Right ventricle myocardium superior (tissue), 1 donor: ENCODE data around the gene VARS1. TPM values are rescaled to one million over a fixed set of nuclear protein-coding genes. Genes with fewer than 3 reads are reported as not detected.
"Not testable (repeated sequence)": the region's sequence is repeated elsewhere in the genome, so short reads cannot be mapped to it uniquely, and the experiment has no call there.

Experiments used
- ATAC-seq: fragments of 200-7000 bp; cut with Tn5 transposase; one replicate; pipeline ENCODE4 v1.9.1; 2020; ENCODE audit warnings: mild to moderate bottlenecking; ENCODE audit not compliant: poor library complexity
- DNase-seq: peaks from one replicate; pipeline ENCODE4 v3.0.0-alpha.2; 2020
- intact Hi-C: fragments of 100-400 bp; cut with DNase I; formaldehyde crosslinking; loops from one replicate; pipeline ENCODE4 v1.11.2; 2022
- long read RNA-seq: library from polyadenylated mRNA; unstranded; transcript quantifications from one replicate; pipeline ENCODE4 v2.0.0, GENCODE V29; 2021
- total RNA-seq: library from RNA; stranded (reverse); fragmentation: NEBNext Ultra II Directional; extraction: Animal tissue kit (Norgen Biotek cat#: 25700); gene quantifications from one replicate; pipeline ENCODE4 v1.2.1, GENCODE V29; 2021
- donor health status: DM: no; HTN: yes; CAD: no; lungs with severe emphysema.

The VARS1 gene
- 22.1 TPM for total RNA-seq
- long read RNA-seq, full-length matches to known transcripts = 17 of 91 reads
- long read RNA-seq, partial matches to known transcripts = 61 of 91 reads
- long read RNA-seq, other reads (novel, unspliced or antisense) = 13 of 91 reads

- ATAC-seq = peak; percentile 96
- intact Hi-C loops = no loop called here
- peak; percentile 96 for DNase-seq
Measured at GRCh38 chr6:31795616-31796298, at the start of gene VARS1. VARS1 (minus strand) TSS chr6:31795752; CDS start chr6:31795217, 535 bp downstream.

GRCh38 chr6:31844507-31844906 lies 49.0 kb upstream of the VARS1 start:
- DNase-seq (no peak), ATAC-seq (no peak)
- intact Hi-C loops = no loop called here

GRCh38 chr6:31842053-31842452 lies 46.5 kb upstream of the VARS1 start:
- DNase-seq (no peak), ATAC-seq (no peak)
- intact Hi-C loops = no loop called here

GRCh38 chr6:31839779-31840126 lies 44.2 kb upstream of the VARS1 start:
- ATAC-seq, DNase-seq: not testable (repeated sequence)
- intact Hi-C loops = loop anchor here (10.0 kb wide), 1 partner anchor 105 kb away; the partner anchor contains the start of gene CLIC1

DNA sequence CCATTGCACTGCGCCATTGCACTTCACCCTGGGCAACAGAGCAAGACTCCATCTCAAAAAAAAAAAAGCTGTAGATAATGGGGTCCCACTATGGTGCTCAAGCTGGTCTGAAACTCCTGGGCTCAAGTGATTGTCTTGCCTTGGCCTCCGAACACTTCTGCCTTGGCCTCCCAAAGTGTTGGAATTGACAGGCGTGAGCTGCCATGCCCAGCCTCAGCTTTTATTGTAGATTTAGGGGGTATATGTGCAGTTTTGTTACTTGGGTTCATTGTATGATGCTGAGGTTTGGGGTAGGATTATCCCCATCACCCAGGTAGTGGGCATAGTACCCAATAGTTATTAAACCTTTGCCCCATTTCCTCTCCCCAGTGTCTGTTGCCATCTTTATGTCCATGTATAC lies 43.4 kb upstream of the VARS1 start:
- ATAC-seq (no peak), DNase-seq (no peak)
- intact Hi-C loops = loop anchor here (10.0 kb wide), 1 partner anchor 104 kb away; the partner anchor contains the start of gene CLIC1

DNA sequence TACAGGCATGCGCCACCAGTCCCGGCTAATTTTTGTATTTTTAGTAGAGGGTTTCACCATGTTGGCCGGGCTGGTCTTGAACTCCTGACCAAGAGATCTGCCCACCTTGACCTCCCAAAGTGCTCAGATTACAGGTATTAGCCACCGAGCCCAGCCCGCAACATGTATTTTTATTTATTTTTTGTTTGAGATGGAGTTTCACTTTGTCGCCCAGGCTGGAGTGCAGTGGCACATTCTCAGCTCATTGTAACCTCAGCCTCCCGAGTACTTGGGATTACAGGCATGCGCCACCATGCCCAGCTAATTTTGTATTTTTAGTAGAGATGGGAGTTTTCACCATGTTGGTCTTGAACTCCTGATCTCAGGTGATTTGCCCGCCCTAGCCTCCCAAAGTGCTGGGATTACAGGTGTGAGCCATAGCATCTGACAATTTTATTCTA lies 42.6 kb upstream of the VARS1 start:
- not testable (repeated sequence) for ATAC-seq, DNase-seq
- intact Hi-C loops = loop anchor here (10.0 kb wide), 1 partner anchor 103 kb away; the partner anchor contains the start of gene CLIC1

GRCh38 chr6:31837369-31838113 lies 42.0 kb upstream of the VARS1 start:
- ATAC-seq = no peak
- no peak for DNase-seq
- intact Hi-C loops = loop anchor here (10.0 kb wide), 1 partner anchor 103 kb away; the partner anchor contains the start of gene CLIC1

DNA sequence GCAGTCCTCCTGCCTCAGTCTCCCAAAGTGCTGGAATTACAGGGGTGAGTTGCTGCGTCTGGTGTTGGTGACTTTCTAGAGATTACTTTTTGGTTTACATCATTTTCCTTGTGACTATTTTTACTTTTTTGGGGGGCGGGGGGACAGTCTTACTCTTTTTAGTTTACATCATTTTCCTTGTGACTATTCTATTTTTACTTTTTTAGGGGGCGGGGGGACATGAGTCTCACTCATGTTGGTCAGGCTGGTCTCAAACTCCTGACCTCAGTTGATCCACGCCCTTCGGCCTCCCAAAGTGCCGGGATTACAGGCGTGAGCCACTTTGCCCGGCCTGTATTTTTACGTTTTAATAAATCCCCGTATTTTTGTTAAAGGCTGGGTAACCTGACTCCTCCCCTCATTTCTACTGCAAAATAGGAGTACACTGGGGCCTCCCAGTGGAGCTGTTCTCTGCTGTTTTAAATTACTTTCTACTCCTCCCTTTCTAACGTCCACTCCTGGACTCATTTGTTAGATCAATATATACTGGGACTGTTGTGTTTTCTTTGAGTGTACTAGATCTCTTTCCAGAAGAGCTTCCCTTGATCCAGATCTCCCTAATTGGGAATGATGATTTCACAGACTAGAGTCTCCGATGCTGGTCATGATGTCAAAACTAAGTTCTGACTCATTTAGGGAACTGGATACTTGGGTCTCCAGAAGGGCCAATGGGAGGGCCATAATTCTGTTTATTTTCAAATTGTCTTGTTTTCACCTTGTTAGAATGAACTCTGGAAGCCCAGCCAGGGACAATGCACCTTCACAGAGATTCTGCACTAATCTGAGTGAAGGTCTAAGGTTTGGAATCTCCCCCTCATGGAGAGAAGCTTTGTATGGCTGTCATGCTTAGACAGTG lies 41.2 kb upstream of the VARS1 start:
- ATAC-seq (no peak), DNase-seq (no peak)
- intact Hi-C loops = loop anchor here (10.0 kb wide), 1 partner anchor 102 kb away; the partner anchor contains the start of gene CLIC1

- intact Hi-C loops = loop anchor here (10.0 kb wide), 1 partner anchor 101 kb away; the partner anchor contains the start of gene CLIC1
- DNase-seq = no peak
- no peak for ATAC-seq
Measured at GRCh38 chr6:31836047-31836473, 40.5 kb upstream of the VARS1 start.

DNA sequence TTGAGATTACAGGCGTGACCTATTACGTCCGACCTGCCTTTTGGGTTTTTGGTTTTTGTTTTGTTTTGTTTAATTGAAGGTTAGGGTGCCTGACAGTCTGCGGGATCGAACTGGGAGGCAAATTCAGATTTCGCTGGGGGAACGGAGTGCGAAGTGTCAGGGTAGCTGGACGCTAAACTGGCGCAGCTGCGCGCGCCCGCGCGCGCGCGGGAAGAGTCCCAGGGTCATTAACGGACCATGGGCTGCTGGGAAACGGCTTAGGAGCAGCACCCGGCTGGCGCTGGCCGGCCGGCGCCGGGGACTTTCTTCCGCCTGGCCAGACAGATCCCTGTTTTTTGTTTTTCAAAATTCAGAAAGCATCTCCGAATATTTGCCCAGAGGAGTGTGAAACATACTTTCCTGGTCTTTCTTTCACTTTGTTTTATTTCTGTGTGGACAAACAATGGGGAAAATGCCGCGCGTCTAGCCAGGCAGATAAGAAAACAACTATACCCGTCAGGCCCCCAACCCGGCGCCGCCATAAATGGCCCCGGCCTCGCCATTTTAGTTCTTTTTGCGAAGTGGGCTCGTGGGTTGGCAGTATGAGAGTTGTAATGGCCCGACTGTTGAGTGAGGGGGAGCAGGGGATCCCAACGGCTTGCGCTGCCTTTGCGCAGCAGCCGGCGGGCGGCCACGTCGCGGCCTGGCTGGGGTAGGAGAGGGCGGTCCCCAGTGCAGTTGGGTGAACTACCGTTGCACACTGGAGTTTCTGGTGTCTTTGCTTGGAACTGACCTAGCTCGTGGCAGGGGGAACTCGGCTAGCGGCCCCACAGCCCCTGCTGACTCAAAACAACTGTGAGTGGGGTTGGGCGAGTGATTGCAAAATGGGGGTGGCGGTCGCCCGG lies 39.1 kb upstream of the VARS1 start:
- intact Hi-C loops = loop anchor here (5.0 to 10.0 kb wide), 2 partner anchors 62 to 100 kb away; partner anchors contain the start of gene CLIC1
- ATAC-seq (peak; percentile 92), DNase-seq (peak; percentile 93)

DNA sequence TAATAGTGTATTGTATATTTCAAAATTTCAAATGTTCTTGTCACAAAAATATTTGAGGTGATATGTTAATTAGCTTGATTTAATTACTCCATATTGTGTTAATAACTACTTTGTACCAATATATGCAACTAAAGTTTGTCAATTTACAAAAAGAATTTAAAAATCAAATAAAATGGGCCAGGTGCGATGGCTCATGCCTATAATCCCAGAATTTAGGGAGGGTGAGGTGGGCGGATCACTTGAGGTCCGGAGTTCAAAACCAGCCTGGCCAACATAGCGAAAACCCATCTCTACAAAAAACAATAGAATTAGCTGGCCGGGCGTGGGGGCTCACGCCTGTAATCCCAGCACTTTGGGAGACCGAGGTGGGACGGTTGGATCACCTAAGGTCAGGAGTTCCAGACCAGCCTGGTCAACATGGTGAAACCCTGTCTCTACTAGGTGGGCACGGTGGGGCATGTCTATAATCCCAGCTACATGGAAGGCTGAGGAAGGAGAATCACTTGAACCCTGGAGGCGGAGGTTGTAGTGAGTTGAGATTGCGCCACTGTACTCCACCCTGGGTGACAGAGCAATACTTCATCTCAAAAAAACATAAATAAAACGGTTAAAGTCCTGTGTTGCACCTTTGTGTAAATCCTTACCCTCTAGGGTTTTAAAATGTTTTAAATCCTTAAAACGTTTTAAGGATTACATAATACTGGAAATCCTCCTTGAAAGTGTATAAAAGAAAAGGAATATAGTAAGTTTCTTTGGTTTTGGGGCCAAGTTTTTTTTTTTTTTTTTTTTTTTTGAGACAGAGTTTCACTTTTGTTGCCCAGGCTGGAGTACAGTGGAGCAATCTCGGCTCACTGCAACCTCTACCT lies 36.0 kb upstream of the VARS1 start:
- ATAC-seq (no peak), DNase-seq (no peak)
- intact Hi-C loops = loop anchor here (2.0 to 10.0 kb wide), 3 partner anchors 59 to 151 kb away; partner anchors contain the start of genes CLIC1 and LY6G5C

GRCh38 chr6:31830886-31831335 lies 35.4 kb upstream of the VARS1 start:
- intact Hi-C loops = loop anchor here (2.0 to 10.0 kb wide), 3 partner anchors 59 to 150 kb away; partner anchors contain the start of genes CLIC1 and LY6G5C
- ATAC-seq (no peak), DNase-seq (no peak)

- intact Hi-C loops = loop anchor here (2.0 to 10.0 kb wide), 3 partner anchors 57 to 149 kb away; partner anchors contain the start of genes CLIC1 and LY6G5C
- no peak for ATAC-seq
- no peak for DNase-seq
Measured at GRCh38 chr6:31829633-31830283, 34.2 kb upstream of the VARS1 start.

DNA sequence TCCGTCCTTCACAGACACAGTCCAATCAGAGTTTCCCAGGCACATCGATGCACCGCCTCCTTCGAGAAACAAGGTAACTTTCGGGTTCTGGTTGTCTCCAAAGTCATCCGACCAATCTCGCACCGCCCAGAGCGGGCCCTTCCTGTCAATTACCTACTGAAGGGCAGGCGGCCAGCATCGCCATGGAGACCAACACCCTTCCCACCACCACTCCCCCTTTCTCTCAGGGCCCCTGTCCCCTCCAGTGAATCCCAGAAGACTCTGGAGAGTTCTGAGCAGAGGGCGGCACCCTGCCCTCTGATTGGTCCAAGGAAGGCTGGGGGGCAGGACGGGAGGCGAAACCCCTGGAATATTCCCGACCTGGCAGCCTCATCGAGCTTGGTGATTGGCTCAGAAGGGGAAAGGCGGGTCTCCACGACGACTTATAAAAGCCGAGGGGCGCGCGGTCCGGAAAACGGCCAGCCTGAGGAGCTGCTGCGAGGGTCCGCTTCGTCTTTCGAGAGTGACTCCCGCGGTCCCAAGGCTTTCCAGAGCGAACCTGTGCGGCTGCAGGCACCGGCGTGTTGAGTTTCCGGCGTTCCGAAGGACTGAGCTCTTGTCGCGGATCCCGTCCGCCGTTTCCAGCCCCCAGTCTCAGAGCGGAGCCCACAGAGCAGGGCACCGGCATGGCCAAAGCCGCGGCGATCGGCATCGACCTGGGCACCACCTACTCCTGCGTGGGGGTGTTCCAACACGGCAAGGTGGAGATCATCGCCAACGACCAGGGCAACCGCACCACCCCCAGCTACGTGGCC lies 31.9 kb upstream of the VARS1 start, which contains the start of gene HSPA1B:
Gene HSPA1B, plus strand, starts transcription at position 453 of the 794 bp plus-strand sequence. Its CDS starts 213 bp downstream, at position 666.
- ATAC-seq (peak; percentile 90), DNase-seq (peak; percentile 100)
- intact Hi-C loops = no loop called here

DNA sequence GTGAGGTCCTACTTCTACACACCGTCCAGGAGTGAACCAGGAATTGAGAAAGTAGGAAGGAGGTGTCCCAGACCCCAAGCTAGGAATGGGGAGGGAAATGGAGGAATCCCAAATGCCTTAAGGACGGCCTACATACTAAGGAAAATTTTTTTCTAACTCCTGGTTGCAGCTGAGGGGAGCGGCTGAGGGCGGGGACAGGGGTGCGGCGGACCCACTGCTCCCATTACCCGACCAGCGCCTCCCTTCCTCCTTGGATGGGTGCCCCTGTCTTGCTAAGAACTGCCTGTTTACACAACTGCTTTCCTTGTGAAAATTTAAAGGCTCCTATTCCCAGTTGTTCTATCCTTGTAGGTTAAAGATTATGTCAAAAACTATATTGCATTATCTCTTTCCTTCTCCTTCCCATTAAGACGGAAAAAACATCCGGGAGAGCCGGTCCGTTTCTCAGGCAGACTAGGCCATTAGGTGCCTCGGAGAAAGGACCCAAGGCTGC lies 31.3 kb upstream of the VARS1 start:
- peak; percentile 93 for DNase-seq
- peak; percentile 52 for ATAC-seq
- intact Hi-C loops = no loop called here
